Subcutaneous adipose tissue (tissue), 4 donors: ENCODE results near the gene CRTC1. TPM values are rescaled to one million over a fixed set of nuclear protein-coding genes. Genes with fewer than 3 reads are reported as not detected.

Experiments used
- total RNA-seq, 4 donors: library from RNA; depleted of rRNA; stranded (reverse); fragments of >200 nt; gene quantifications; one replicate each; pipeline ENCODE4 v1.1.0, GENCODE V29; 2016
- TF ChIP-seq, protein P1 (sequence below): fragments of 450-650 bp; IDR thresholded peaks from one replicate; pipeline ENCODE4 v1.5.1; 2016; ENCODE audit warnings: low read depth, mild to moderate bottlenecking, control low read depth, antibody characterized with exemption, moderate library complexity

CRTC1 gene
- total RNA-seq, 4 donors from 2014 or later = 2.0 to 8.3 (median 3.9) TPM

DNA sequence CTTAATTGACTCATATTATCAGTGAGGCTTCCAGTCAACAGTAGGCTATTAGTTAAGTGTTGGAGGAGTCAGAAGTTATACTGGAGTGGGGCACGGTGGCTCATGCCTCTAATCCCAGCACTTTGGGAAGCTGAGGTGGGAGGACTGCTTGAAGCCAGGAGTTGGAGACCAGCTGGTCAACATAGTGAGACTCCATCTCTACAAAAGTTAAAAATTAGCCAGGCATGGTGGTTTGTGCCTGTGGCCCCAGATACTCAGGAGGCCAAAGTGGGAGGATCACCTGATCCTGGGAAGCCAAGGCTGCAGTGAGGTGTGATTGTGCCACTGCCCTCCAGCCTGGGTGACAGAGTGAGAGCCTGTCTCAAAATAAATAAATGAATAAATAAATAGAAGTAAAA, 54.5 kb downstream of the CRTC1 start:
- TF ChIP-seq, protein P1, sequence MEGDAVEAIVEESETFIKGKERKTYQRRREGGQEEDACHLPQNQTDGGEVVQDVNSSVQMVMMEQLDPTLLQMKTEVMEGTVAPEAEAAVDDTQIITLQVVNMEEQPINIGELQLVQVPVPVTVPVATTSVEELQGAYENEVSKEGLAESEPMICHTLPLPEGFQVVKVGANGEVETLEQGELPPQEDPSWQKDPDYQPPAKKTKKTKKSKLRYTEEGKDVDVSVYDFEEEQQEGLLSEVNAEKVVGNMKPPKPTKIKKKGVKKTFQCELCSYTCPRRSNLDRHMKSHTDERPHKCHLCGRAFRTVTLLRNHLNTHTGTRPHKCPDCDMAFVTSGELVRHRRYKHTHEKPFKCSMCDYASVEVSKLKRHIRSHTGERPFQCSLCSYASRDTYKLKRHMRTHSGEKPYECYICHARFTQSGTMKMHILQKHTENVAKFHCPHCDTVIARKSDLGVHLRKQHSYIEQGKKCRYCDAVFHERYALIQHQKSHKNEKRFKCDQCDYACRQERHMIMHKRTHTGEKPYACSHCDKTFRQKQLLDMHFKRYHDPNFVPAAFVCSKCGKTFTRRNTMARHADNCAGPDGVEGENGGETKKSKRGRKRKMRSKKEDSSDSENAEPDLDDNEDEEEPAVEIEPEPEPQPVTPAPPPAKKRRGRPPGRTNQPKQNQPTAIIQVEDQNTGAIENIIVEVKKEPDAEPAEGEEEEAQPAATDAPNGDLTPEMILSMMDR = no peak

DNA sequence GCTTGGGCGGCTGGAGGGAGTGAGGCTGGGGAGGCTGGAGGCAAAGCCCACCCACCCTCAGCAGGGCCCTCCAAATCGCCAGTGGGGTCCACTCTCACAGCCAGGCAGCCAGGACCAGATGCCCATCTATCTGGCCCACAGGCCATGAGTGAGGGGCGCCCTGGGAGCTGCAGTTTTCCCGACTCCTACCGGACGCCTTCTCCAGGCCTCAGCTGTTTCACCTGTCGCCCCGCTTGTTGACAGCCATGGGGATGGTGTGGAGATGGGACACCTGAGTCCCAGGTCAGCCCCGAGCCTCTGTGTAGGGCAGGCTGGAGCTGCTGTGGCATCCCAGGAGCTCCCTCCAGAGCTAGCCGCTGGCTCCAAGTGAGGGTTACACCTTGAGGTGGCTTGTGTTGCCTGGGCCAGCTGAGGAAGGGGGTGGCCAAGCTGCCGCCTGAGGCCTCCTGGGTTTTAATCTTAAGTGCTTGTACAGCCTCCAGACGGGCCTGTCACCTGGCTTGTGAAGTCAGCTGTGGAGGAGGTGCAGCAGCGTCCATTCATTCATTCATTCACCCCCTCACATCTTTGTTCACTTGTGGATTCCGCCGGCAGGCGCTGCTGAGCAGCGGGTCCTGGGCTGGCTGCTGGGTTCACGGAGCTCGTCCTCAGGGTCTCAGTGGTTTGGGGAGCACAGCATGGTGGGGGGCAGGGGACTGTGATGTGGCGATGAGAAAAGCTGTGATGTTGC, 55.6 kb downstream of the CRTC1 start:
- TF ChIP-seq, protein P1 = no peak

DNA sequence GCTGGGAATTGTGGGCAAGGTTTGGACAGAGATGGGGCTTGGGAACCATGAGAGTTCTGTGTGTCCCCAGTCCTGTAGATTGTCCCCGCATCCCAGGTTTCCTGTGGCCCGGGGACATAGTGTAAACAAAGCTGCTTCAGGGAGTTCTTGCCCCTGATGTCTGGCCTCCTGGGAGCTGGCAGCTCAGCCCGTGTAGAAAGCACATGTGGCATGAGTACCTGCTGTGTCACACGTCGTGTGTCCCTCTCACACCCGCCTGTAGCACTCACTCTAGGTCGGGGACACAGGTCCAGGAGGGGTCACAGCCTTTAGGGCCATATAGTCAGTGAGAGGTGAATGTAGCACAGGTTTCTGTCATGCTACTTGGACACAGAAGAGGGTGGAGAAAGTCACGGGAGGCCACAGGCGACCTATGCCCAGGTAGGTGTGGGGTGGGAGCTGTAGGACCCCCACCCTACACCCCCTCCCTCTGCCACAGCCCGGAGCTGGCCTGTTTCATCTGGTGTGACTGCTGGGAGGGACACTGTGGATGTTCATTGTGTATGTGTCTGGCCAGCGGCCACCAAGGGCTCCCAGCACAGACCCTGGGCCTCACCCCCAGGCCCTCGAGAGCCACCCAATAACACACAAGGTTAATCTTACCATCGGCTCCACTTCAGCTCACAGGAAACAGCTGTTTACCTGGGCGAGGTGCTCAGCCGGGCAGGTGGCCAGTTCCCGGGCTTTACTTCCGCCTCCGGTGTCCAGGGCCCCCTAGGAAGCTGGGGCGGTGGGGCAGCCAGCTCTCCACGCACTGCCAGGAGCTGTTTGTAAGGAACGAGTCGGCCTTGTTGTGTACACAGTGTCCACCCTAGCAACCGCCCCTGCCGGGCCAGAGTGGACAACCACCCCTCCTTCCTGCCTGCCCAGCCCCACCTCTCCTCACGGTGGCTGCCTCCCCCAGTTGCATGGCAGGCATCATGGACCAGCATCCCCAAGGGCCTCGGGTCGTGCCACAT, 57.9 kb downstream of the CRTC1 start:
- TF ChIP-seq, protein P1 = no peak

DNA sequence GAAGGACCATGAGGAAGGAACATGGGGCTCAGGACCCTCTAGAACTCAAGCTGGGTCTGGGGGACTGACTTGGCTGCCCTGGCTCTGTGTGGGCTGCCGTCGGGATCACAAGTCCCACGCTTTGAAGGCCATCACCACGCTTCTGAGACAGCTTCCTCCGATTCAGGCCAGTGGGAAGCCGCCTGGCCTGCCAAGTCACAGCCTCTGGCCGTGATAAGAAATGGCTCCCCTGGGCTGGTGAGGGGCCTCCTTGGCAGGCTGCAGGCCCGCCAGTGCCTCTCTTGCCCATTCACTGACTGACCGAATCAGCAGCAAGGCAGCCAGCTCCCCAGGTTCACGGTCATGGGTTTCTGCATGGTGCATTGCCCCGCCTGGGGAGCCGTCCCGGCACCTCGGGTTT, 58.8 kb downstream of the CRTC1 start:
- TF ChIP-seq, protein P1 = no peak

DNA sequence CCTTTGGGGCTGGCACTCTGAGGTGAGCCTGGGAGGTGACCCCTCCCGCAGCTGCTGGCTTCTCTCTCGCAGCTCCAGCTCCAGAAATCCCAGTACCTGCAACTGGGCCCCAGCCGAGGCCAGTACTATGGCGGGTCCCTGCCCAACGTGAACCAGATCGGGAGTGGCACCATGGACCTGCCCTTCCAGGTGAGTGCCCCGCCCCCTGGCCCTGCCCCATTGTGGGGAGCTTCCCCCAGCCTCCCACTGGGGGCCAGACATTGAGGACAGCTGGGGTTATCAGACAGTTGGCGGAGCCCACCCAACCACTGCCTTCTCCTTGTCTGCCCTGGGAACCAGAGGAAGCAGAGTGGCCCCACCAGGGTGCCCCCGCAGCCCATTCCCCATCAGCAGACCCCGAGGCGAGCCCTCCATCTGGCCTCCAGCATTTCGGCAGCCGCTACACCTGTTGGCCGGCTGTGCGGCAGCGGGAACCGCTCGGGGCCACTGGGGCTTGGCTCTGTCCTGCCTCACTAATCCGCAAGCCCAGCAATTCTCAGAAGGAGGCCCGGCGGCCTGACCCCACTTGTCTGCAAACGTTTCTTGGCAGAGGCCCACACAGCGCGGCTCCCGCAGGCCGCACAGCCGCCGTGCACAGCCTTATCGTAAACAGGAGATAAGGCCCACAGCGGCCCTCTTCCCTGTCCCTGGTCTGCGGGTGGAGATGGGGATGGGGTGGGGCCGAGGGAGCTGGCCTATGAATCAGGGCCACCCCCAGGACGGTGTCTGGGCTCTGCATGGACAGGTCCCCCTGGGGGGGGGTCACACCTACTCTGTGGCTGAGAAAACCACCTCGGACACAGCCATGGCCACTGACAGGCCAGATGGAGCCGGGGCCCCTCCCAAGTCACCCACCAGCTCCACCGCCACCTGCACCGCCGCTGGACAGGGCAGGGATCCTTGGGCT, 59.6 kb downstream of the CRTC1 start:
- TF ChIP-seq, protein P1 = no peak

DNA sequence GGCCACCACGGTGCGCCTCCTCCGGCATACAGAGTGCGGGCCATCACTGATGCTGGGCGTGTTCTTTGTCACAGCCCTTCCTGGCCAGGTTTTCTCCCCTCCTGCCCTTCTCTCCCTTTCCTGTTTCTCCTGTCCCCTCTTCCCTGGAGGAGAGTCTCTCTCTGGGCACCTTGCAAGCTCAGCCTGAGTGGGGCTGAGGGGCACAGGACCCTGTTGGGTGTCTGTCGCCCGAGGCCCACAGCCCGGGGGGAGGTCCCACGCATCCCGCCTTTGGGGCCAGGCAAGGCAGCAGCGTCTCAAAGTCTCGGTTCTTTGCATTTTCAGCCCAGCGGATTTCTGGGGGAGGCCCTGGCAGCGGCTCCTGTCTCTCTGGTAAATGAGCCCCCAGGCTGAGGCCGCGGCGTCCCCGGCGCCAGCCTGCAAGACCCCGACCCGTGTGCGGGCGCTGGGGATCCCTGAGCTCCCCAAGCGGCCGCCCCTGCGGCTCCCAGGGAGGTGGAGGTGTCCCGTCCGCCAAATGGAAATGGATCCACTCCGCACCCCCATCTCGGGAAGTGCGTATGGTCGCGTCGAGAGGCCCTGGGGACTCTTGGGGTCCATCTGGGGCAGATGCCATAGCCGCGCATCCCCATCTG, 60.4 kb downstream of the CRTC1 start:
- TF ChIP-seq, protein P1 = no peak
